HCT116 (cell line): ENCODE data around the gene MGRN1. TPM values are rescaled to one million over a fixed set of nuclear protein-coding genes. Genes with fewer than 3 reads are reported as not detected.

ENCODE experiments used
- ATAC-seq: fragments of 200-7000 bp; cut with Tn5 transposase; 2 replicates; pipeline ENCODE4 v1.9.1; 2020; ENCODE audit warnings: mild to moderate bottlenecking, moderate library complexity
- BruUV-seq: library from RNA; stranded (reverse); fragments of 400-500 nt; replicated peaks from 2 replicates; lab custom pipeline; 2021; lab: Mats Ljungman, UMichigan
- CTCF ChIA-PET: fragments of 300-600 bp; sonication (Branson Sonifier 250); formaldehyde crosslinking; loops from one replicate; lab custom pipeline; 2021; ENCODE audit warnings: antibody characterized with exemption; lab: Charles Lee
- POLR2A ChIA-PET: fragments of 300-600, 350-600 bp; sonication (Branson Sonifier 250); formaldehyde crosslinking; loops from one replicate; lab custom pipeline; 2021; ENCODE audit warnings: antibody characterized with exemption; lab: Charles Lee
- RAD21 ChIA-PET, 2 experiments: fragments of 300-600 bp; sonication (Branson Sonifier 250); formaldehyde crosslinking; loops; one replicate each; lab custom pipeline; 2023; ENCODE audit warnings: low total read pairs in 2 of 2; ENCODE audit not compliant: uncharacterized antibody in 2 of 2, unreplicated experiment in 2 of 2, low non-redundant PET in 1 of 2; lab: Charles Lee
- DNase-seq: peaks from one replicate; pipeline ENCODE4 v3.0.0-alpha.2; 2010; ENCODE audit warnings: low read depth, low spot score
- H2AFZ ChIP-seq: fragments of 200-600 bp; shearing (Covaris generic), sonication (generic); 2 replicates; pipeline ENCODE4 v1.6.1; 2017; ENCODE audit warnings: low read depth, mixed run types, mixed read lengths, antibody characterized with exemption, low read length; ENCODE audit not compliant: poor library complexity, severe bottlenecking
- H3K27ac ChIP-seq: 2 replicates; pipeline ENCODE4 v1.5.1; 2012; ENCODE audit warnings: low read depth, low read length
- H3K27me3 ChIP-seq: fragments of 200-600 bp; sonication (generic); 2 replicates; pipeline ENCODE4 v1.6.1; 2016; ENCODE audit warnings: mixed run types, low read length, mixed read lengths; ENCODE audit not compliant: insufficient read depth
- H3K36me3 ChIP-seq, 2 experiments: fragments of 200-500 bp in 1 of 2; fragments of 200-600 bp in 1 of 2; sonication (Bioruptor generic) in 1 of 2; sonication (generic) in 1 of 2; 2 replicates each; pipeline versions ENCODE4 v1.5.1 to v1.6.1; 2014 to 2016; ENCODE audit warnings: low read length in 2 of 2, inconsistent platforms in 1 of 2, mixed read lengths in 1 of 2, mixed run types in 1 of 2; ENCODE audit not compliant: insufficient read depth in 2 of 2, control insufficient read depth in 1 of 2
- H3K4me1 ChIP-seq, 2 experiments: fragments of 200-600 bp in 1 of 2; sonication (generic) in 1 of 2; 2 replicates each; pipeline versions ENCODE4 v1.5.1 to v1.6.1; 2012 to 2017; ENCODE audit warnings: low read length in 2 of 2, inconsistent platforms in 1 of 2, mild to moderate bottlenecking in 1 of 2, mixed read lengths in 1 of 2, mixed run types in 1 of 2, moderate library complexity in 1 of 2; ENCODE audit not compliant: insufficient read depth in 2 of 2, control insufficient read depth in 1 of 2
- H3K4me2 ChIP-seq: fragments of 200-600 bp; sonication (generic); 2 replicates; pipeline ENCODE4 v1.6.1; 2017; ENCODE audit warnings: mixed run types, low read length, mixed read lengths
- H3K4me3 ChIP-seq, 2 experiments: fragments of 200-600 bp in 1 of 2; sonication (generic) in 1 of 2; replicated peaks in 1 of 2; 2 replicates each; pipeline ENCODE4 v1.5.1; 2011 to 2016; ENCODE audit warnings: low read length in 2 of 2, control low read depth in 1 of 2, low read depth in 1 of 2, mild to moderate bottlenecking in 1 of 2, mixed read lengths in 1 of 2, mixed run types in 1 of 2
- H3K79me2 ChIP-seq: fragments of 200-600 bp; sonication (generic); 2 replicates; pipeline ENCODE4 v1.6.1; 2017; ENCODE audit warnings: mild to moderate bottlenecking, mixed run types, low read length, moderate library complexity, mixed read lengths; ENCODE audit not compliant: insufficient read depth
- H3K9ac ChIP-seq: fragments of 200-600 bp; sonication (generic); 2 replicates; pipeline ENCODE4 v1.6.1; 2016; ENCODE audit warnings: low read length, mixed read lengths
- H3K9me2 ChIP-seq: fragments of 200-600 bp; sonication (generic), shearing (Covaris generic); 2 replicates; pipeline ENCODE4 v1.6.1; 2017; ENCODE audit warnings: mixed run types, mild to moderate bottlenecking, moderate library complexity; ENCODE audit not compliant: insufficient read depth
- H3K9me3 ChIP-seq, 2 experiments: fragments of 200-500 bp in 1 of 2; fragments of 200-600 bp in 1 of 2; sonication (Bioruptor generic) in 1 of 2; sonication (generic) in 1 of 2; 2 replicates each; pipeline ENCODE4 v1.6.1; 2014 to 2017; ENCODE audit warnings: low read length in 2 of 2, mixed read lengths in 2 of 2, inconsistent platforms in 1 of 2, low read depth in 1 of 2, mild to moderate bottlenecking in 1 of 2, mixed run types in 1 of 2, moderate library complexity in 1 of 2; ENCODE audit not compliant: control insufficient read depth in 1 of 2, insufficient read depth in 1 of 2
- H4K20me1 ChIP-seq: fragments of 200-600 bp; sonication (generic), shearing (Covaris generic); 2 replicates; pipeline ENCODE4 v1.6.1; 2017; ENCODE audit warnings: mixed run types, mild to moderate bottlenecking, moderate library complexity; ENCODE audit not compliant: insufficient read depth
- CEBPB ChIP-seq: IDR thresholded peaks from 2 replicates; pipeline ENCODE4 v1.6.1; 2012; ENCODE audit warnings: low read depth
- EGR1 ChIP-seq: IDR thresholded peaks from 2 replicates; pipeline ENCODE4 v1.6.1; 2012; ENCODE audit warnings: low read depth
- EZH2phosphoT487 ChIP-seq: fragments of 200-600 bp; IDR thresholded peaks from 2 replicates; pipeline ENCODE4 v1.6.1; 2018; ENCODE audit warnings: antibody characterized with exemption, borderline replicate concordance
- FOSL1 ChIP-seq: IDR thresholded peaks from 2 replicates; pipeline ENCODE4 v1.6.1; 2012; ENCODE audit warnings: low read depth
- JUND ChIP-seq: IDR thresholded peaks from 2 replicates; pipeline ENCODE4 v1.6.1; 2012
- RAD21 ChIP-seq: IDR thresholded peaks from 2 replicates; pipeline ENCODE4 v1.6.1; 2012; ENCODE audit warnings: low read depth, mild to moderate bottlenecking
- REST ChIP-seq: IDR thresholded peaks from 2 replicates; pipeline ENCODE4 v1.6.1; 2012; ENCODE audit warnings: low read depth
- SRF ChIP-seq: IDR thresholded peaks from 2 replicates; pipeline ENCODE4 v1.6.1; 2012; ENCODE audit warnings: low read depth
- TCF7L2 ChIP-seq: IDR thresholded peaks from 2 replicates; pipeline ENCODE4 v1.7.0; 2011; ENCODE audit warnings: borderline replicate concordance, inconsistent platforms; ENCODE audit not compliant: insufficient read depth, insufficient read length; ENCODE audit errors: extremely low read depth
- intact Hi-C: fragments of 100-400 bp; cut with micrococcal nuclease; formaldehyde crosslinking; loops from 2 replicates; pipeline ENCODE4 v1.10.0; 2022
- total RNA-seq: library from RNA; stranded (reverse); gene quantifications from one replicate; pipeline ENCODE4 v1.2.1, GENCODE V29; 2021; ENCODE audit not compliant: unreplicated experiment
- TF ChIP-seq, protein P1 (sequence below): IDR thresholded peaks from 2 replicates; pipeline ENCODE4 v1.6.1; 2012

The MGRN1 gene
- total RNA-seq, 1 experiment from 2014 or later, result 50.6 TPM

DNA sequence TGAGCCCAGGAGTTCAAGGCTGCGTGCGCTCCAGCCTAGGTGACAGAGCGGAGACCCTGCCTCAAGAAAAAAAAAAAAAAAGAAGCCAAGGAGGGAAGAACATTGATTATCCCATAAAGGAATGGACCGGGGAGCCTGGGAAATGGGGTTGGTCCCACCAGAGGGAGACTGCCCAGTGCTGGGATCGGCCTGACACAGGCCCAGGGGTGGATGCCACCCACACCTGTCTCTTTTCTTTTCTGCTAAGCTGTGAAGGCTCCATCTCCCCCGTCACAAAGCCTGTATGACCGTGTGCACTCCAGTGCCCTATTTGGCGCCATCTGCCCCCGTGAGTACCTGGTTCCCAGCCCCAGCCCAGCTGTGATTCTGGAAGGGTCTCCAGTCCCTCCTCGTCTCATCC is 25.6 kb upstream of the MGRN1 start:
- no peaks in the 10 kb centered on the region for H4K20me1 ChIP-seq
- no TSS peak for BruUV-seq
- H3K9ac ChIP-seq, result no peak overlapping the region
- H3K27me3 ChIP-seq, result no peaks in the 10 kb centered on the region
- H3K79me2 ChIP-seq, result no peaks in the 10 kb centered on the region
- H3K27ac ChIP-seq, result no peak overlapping the region
- no peaks in the 10 kb centered on the region for H3K36me3 ChIP-seq
- intact Hi-C loops, result no loop called here
- H3K4me1 ChIP-seq, result no peaks in the 10 kb centered on the region
- RAD21 ChIA-PET, result no interaction called here
- no peak overlapping the region for H3K4me3 ChIP-seq
- H3K9me3 ChIP-seq, result no peaks in the 10 kb centered on the region
- DNase-seq (no peak), ATAC-seq (peak; percentile 21; the same call in 1 of the 2 replicates)
- H3K9me2 ChIP-seq, result no peaks in the 10 kb centered on the region
- POLR2A ChIA-PET, result interaction anchor here (1.1 kb wide), 1 partner anchor 17 kb away, joined by 6 read pairs; no protein-coding TSS in a partner anchor
- H2AFZ ChIP-seq, result no peak overlapping the region
- TF ChIP-seq EZH2phosphoT487 (no peak), REST (no peak), SRF (no peak), RAD21 (no peak), CEBPB (no peak), FOSL1 (no peak), EGR1 (no peak), JUND (no peak), TCF7L2 (no peak)
- TF ChIP-seq, protein P1, sequence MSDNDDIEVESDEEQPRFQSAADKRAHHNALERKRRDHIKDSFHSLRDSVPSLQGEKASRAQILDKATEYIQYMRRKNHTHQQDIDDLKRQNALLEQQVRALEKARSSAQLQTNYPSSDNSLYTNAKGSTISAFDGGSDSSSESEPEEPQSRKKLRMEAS, result no peak
- no peak overlapping the region for H3K4me2 ChIP-seq
- CTCF ChIA-PET, result interaction anchor here (1.4 kb wide), 1 partner anchor 25 kb away, joined by 3 read pairs; the partner anchor contains the start of gene MGRN1
